Endometrial microvascular endothelial cells (primary cell): ENCODE results near the gene MCC. TPM values are rescaled to one million over a fixed set of nuclear protein-coding genes. Genes with fewer than 3 reads are reported as not detected.

Experiments used
- in situ Hi-C: cut with HindIII; loops from 2 replicates; pipeline ENCODE4 v1.10.0; 2017; ENCODE audit warnings: low sequenced_read_pairs, low pct_unique_long_range_greater_than_20kb; ENCODE audit errors: inconsistent ontology term
- total RNA-seq: library from RNA; depleted of rRNA; stranded (reverse); fragments of >200 nt; gene quantifications from one replicate; pipeline ENCODE4 v1.2.3, GENCODE V29; 2015; ENCODE audit errors: inconsistent ontology term

MCC gene
- total RNA-seq, 1 donor from 2014 or later: 39.8 TPM

DNA sequence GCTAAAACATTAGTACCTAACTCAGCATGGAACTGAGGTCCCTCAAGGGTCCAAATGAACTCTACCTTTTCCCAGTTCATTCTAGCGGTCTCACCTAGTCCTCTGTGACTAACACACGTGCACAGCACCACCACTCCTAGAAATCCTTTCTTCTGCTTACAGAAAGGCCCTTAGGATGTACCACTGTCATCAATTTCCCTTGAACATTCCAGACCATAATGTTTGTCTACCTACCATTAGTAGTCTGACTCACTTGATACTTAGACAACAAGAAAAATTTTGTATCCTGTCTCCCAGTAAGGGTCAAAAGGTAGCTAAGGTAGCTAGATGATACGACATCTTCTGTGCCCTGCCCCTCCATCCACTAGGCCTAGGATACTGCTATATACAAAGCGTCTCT is 220.0 kb downstream of the MCC start:
- in situ Hi-C loops: no loop called here

GRCh38 chr5:113267361-113267900 is 220.8 kb downstream of the MCC start:
- in situ Hi-C loops: no loop called here

DNA sequence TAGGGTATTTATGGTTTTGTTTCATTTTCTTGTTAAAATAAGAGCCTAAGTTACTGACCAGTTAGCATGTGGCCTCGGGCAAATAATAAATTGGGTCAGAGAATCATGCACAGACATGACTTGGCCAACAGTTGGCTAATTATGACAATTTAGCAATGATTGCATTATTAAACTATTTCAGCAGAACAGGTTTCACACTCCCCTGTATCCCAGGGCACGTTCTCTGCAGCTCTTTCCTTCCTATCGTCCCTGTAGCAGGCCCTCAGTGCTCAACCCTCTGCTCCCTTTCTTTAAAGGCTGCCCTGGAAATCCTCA is 221.4 kb downstream of the MCC start:
- in situ Hi-C loops: no loop called here

- in situ Hi-C loops: no loop called here
Measured at GRCh38 chr5:113266227-113266912, 221.9 kb downstream of the MCC start.

GRCh38 chr5:113265190-113265589 is 223.1 kb downstream of the MCC start:
- in situ Hi-C loops: no loop called here

- in situ Hi-C loops: no loop called here
Measured at GRCh38 chr5:113264046-113264445, 224.2 kb downstream of the MCC start.

GRCh38 chr5:113263545-113263944 is 224.7 kb downstream of the MCC start:
- in situ Hi-C loops: no loop called here

DNA sequence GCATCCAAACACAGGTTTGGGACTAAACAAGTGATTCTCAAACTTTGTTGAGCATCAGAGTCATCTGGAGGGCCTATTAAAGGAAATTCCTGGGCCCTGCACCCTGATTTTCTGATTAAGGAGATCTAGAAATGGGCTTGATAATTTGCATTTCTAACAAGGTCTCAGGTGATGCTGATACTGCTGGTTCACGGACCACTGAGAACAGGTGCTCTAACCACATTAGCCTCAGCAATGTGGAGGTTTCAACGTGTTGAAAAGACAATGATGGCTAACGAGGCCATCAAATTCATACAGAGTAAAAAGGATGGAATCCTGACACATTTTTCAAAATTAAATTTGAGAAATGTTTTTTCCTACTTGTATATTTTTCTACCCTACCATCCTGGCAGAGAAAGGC is 225.6 kb downstream of the MCC start:
- in situ Hi-C loops: no loop called here

DNA sequence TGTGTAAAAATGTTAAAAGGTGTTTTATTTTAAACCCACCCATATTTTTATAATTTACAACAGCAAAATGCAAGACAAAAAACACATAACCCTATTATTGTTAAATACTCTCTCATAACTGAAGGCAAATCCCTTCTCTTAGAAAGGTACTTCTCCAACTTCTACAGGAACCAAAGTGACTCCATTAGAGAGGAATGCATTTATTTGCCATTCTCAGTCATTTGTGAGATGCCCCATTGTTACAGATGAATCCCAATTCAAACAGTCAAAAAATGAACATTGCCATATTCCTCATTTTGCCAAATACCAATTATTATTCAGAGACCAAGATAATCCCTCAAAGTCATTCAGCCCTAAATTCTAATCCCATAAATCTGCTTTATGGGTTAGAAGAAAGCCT is 229.2 kb downstream of the MCC start:
- in situ Hi-C loops: no loop called here

DNA sequence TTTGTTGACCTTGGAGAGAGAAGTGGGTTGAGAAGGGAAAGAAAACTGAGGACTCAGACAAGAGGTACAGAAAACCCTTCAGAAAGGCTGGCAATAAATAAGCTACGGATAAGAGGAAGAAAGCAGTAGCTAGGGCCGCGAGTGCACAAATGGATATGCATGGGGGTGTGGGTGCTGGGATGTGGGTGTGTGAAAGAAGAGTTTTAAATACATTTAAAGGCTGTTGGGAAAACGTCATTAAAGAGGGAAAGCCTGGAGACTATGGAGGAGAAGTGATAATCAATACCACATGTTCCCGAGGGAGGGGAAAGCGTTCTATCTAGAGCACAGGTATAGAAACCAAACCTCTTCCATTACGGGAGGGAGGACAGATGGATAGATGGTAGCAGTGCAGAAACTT is 230.7 kb downstream of the MCC start:
- in situ Hi-C loops: no loop called here

- in situ Hi-C loops: no loop called here
Measured at GRCh38 chr5:113256671-113257452, 231.4 kb downstream of the MCC start.

DNA sequence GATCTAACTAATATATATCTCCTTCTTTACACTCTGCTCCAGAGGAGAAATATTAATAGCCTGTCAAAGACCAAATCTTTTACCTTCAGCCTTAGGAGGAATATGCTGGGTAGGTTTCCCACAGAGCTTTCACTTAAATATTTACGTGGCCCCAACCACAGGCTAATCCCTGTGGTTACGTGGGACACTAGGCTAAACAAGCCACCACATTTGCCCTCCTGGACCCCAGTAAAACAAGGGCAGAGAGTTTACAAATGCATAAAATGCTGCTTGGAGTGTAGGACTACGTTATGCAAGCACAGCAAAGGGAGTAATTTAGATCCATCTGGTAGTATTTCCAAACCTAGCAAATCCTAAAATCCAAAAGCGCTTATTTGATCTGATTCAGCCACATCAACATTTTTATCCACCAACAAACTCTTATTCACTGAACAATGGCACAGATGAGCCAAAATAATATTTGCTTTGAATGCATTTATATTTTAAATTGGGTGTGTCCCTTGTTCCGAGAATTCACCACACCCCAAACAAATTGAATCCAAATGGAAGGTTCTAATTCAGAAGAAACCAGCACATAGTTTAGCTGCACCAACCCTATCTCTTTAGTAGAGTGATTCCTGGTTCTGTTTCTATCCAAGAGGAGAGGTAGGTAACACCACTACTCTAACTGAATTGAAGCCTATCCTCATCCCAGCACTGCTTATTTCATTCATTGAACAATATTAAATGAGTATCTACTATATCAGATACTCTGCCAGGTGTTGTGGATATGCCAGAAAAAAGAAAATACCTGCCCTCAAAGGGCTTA is 232.5 kb downstream of the MCC start:
- in situ Hi-C loops: no loop called here

DNA sequence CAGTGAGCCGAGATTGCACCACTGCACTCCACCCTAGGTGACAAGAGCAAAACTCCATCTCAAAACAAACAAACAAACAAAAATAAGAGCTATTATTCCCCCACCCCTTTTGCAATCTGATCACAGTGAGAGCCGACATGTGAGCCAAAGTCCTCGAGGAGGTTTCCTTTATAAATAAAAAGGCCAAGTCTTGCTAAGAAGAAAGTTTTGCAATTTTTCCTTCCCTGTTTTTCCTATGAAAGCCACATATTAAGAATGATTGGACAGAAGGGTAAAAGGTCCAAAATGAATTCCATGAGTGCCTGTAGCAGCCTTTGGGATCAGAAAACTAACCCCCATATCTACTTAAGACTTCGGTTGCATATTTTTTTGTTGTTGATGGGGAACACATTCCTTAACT is 233.1 kb downstream of the MCC start:
- in situ Hi-C loops: no loop called here

GRCh38 chr5:113253037-113253436 is 235.2 kb downstream of the MCC start:
- in situ Hi-C loops: no loop called here

DNA sequence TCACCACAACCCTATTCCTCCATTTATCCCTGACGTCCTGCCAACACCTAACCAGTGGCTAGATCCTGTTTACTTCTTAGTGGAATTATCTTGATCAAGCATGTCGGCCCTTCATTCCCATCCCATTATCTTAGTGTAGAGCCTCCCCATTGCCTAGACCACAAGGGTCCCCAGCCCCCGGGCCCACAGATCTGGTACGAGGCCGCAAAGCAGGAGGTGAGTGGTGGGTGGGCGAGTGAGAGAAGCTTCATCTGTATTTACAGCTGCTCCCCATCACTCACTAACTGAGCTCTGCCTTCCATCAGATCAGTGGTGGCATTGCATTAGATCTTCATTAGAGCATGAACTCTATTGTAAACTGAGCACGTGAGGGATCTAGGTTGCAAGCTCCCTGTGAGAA is 236.2 kb downstream of the MCC start:
- in situ Hi-C loops: no loop called here

GRCh38 chr5:113250341-113250953 is 237.8 kb downstream of the MCC start:
- in situ Hi-C loops: no loop called here

- in situ Hi-C loops: no loop called here
Measured at GRCh38 chr5:113249206-113249605, 239.0 kb downstream of the MCC start.

- in situ Hi-C loops: no loop called here
Measured at GRCh38 chr5:113246361-113246870, 241.8 kb downstream of the MCC start.
